T1000 (cell line): ENCODE measurements around the gene ARHGEF35.
"Not testable (repeated sequence)": the region's sequence is repeated elsewhere in the genome, so short reads cannot be mapped to it uniquely, and the experiment has no call there.

Source experiments
- DNase-seq: peaks from one replicate; lab custom pipeline; 2025; ENCODE audit warnings: mixed read lengths; lab: John Stamatoyannopoulos, UW

ARHGEF35 gene

GRCh38 chr7:144195212-144195872 lies at the start of gene ARHGEF35:
Gene ARHGEF35, minus strand, starts transcription at chr7:144195833. Its CDS starts 7,450 bp downstream, at chr7:144188383.
- DNase-seq, result not testable (repeated sequence)

- not testable (repeated sequence) for DNase-seq
Observed at GRCh38 chr7:144245372-144245771, 49.7 kb upstream of the ARHGEF35 start.

- not testable (repeated sequence) for DNase-seq
Observed at GRCh38 chr7:144239365-144239764, 43.7 kb upstream of the ARHGEF35 start, which contains the start of gene OR2A42. Gene OR2A42, minus strand, starts transcription at chr7:144239605. Its CDS starts 6,762 bp downstream, at chr7:144232843.

- not testable (repeated sequence) for DNase-seq
Observed at GRCh38 chr7:144238530-144239082, 43.0 kb upstream of the ARHGEF35 start.

DNA sequence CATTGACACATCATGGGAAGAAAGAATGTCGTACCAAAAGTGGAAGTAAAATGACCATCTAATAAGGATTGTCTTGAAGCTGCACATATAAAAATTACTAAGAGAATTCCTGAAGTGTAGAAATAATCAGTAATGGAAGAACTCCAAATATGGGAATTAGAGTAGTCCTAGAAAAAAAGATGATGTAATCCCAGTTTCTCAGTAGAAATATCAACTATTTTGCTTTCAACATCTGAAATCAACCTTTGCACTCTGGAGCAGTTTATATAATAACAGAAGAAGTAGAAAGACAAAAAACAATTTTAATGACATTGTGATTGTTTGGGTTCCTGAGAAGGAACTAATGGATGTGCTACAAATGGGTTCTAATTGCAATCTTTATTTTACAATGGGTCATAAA lies 37.4 kb upstream of the ARHGEF35 start:
- DNase-seq, result not testable (repeated sequence)

DNA sequence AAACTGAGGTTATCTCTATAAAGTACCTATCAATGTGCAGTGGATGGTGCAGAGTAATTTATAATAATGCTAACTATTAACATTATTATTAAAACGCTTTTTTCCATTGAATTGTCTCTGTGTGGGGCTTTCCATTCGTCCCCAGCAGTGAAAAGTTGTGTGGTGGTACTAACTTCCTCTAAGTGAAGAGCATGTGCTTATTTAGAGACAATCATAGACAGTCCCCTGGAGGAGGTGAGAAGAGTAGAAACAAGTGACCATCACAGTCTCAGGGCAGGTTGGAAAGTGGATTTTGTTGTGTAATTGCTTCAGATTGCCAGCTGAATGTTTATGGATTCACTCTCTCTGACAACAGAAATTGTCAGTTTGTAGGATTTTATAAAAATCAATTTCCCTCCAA lies 35.4 kb upstream of the ARHGEF35 start:
- not testable (repeated sequence) for DNase-seq

DNA sequence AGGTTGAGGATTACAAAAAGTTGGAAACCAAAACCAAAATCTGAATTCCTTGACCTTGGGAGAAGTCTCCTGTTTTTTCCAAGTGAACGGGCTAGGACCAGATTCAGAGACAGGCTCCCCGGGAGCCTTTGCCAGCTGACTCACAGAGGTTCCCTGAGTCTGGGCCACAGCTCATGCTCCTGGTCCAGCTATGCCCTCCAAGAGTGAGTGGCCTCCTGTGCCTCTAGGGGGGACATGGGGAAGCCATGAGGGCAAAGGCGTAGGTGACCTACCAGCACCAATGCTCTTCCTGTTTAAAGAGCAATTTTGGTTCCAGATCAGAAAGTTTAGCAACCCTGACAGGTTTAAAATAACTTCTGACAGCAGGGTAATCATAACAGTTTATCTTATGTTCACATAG lies 33.2 kb upstream of the ARHGEF35 start:
- not testable (repeated sequence) for DNase-seq

DNA sequence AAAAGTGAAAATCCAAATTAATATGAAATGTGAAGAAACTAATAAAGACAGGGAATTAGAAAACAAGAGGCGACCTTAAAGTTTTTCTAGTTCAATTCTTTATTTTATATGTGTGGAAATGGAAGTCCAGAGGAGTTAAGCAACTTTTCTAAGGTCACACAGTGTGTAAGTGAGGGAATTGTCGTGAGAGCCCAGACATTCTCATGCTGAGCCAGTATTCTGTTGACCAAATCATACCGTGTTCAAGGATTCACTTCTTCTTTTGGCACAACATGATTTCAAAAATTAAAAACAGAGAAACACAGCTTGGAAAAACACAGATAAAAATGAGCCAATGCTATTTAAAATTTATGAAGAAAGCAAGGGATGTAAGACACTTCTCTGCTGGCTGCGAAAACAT lies 31.2 kb upstream of the ARHGEF35 start:
- not testable (repeated sequence) for DNase-seq

GRCh38 chr7:144223675-144224074 lies 28.0 kb upstream of the ARHGEF35 start:
- DNase-seq, result not testable (repeated sequence)

GRCh38 chr7:144220531-144220930 lies 24.9 kb upstream of the ARHGEF35 start:
- DNase-seq, result not testable (repeated sequence)

DNA sequence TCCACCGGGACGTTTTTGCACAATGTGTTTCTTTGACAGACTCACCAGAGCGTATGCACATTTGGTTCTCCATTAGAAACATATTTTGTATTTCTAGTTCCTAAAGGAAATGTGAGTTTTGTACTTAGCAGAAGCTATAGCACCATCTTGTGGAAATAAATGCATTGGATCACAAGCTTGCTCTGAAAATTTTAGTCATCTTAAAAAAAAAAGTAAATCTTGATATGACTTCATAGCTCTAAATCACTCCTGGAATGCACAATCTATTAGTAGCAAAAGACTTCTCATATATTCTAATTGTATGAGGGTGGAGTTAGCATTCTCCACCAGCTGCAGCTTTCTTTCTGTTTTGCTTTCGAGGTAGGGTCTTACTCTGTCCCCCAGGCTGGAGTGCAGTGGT lies 23.5 kb upstream of the ARHGEF35 start:
- not testable (repeated sequence) for DNase-seq

DNA sequence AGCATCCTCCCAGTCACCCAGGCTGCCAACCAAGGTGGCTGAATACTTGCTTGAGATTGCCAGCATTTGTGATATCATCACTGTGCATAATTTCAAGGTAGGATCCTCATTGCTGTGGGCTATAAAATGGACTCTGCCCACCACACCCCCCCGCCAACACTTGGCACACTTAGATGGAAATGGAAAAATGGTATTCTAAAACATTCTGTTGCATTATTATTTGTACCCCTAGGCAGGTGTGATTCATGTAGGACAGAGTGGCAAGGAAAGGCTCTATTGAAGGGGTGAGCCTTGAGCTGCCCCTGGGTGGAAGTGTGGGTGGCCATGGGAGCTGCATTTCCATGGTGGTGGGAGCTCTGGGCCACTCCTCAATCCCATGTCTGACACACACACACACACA lies 22.9 kb upstream of the ARHGEF35 start:
- not testable (repeated sequence) for DNase-seq

DNA sequence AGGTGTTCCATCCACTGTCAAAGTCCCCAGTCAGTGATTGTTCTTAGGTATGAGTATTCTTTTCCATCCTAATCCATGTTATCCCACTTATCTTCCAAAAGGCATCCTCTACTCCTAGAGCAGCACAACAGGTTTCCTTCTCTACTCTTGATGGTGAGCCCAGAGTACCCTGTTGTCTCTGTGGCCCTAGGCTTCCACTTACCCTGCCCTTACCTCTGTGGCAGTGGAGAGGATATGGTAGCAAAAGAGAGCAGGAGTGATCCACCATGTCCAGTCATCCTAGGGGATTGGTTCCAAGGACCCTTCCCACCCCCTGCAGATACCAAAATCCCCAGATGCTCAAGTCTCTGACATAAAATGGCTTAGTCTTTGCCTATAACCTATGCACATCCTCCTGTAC lies 21.6 kb upstream of the ARHGEF35 start:
- DNase-seq, result not testable (repeated sequence)

DNA sequence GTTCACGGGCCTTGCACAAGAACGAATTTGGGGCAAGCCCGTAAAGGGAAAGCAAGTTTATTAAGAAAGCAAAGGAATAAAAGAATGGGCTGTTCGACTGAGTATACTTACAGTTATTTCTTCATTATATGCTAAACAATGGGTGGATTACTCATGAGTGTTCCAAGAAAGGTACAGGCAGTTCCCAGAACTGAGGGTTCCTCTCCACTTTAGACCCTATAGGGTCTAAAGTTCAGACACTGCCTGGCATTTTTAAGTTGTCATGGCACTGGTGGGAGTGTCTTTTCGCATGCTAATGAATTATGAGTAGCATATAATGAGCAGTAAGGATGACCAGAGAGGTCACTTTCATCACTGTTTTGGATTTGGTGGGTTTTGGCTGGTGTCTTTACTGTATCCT lies 9.7 kb upstream of the ARHGEF35 start:
- not testable (repeated sequence) for DNase-seq

DNA sequence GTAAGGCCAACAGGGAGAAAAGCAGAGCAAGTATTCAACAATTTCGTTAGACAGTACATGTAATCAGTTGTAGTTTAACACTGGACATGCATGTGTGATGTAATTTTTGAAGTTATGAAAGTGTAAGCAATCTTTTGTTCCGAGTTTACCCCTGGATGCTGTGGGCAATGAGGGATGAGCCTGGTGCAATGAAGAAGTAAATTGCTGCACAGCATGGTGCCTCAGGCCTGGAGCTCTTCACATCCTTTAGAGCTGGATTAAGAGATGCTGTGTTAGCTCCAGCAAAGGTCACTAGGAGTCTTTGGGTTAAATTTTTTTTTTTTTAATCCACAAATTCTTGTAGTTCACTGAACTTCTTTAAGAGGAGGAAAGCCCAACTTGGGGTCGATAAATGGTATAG lies 7.5 kb upstream of the ARHGEF35 start:
- not testable (repeated sequence) for DNase-seq

DNA sequence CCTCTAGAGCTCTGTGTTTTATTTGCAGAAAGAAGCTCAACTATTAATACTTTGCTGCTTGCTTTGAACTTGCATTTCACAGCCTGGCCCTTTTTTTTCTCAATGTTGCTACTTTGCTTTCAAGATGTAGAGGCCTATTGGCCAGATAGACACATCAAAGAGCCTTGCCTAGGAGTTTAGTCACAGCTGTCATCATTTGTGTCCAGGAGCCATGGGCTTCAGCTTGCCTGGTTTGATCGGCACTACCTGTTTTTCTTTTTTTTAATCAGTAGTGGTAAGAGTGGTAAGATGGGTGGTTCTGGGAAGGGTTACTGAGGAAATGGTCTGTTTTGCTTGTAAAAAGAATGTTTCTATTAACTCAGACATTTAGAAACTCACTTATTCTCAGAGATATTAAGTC lies 6.3 kb upstream of the ARHGEF35 start:
- DNase-seq, result not testable (repeated sequence)

DNA sequence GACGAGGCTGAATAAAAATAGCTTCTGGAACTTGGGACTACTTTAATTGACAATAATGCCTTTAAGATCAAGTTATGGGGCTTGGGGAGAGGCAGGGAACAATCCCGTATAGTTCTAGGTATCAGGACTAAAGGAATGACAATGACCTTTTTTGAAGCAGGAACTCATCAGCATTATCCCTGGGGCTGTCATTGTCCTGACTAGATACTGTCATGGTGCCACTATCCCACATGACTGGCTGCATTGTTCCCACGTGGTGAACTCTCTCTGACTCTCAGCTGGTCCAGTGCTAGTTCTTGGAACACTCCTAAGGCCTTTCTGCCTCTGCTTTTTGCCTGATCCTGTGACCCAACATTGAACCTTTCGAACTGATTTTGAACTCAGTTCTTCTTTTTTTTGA lies 3.3 kb upstream of the ARHGEF35 start:
- DNase-seq, result not testable (repeated sequence)

GRCh38 chr7:144194453-144194852 lies 1.2 kb downstream of the ARHGEF35 start:
- not testable (repeated sequence) for DNase-seq

DNA sequence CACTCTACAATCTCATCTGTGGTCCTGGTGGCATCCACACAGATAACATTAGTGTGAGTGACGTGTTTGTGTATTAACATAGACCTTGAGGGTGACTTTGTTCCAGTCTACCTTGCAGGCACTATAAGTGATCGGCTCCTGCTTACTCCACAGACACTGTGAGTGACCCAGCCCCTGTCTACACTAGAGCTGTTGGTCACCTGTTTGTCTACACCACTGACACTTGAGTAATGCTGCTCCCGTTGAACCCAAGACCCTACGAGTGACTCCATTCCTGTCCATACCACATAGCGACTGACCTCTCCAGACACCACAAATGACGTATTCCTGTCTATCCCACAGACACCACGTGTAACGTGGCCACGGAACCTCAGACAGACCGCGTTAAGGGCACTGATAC lies 1.9 kb downstream of the ARHGEF35 start:
- not testable (repeated sequence) for DNase-seq

GRCh38 chr7:144188578-144189171 lies 7.0 kb downstream of the ARHGEF35 start:
- not testable (repeated sequence) for DNase-seq

DNA sequence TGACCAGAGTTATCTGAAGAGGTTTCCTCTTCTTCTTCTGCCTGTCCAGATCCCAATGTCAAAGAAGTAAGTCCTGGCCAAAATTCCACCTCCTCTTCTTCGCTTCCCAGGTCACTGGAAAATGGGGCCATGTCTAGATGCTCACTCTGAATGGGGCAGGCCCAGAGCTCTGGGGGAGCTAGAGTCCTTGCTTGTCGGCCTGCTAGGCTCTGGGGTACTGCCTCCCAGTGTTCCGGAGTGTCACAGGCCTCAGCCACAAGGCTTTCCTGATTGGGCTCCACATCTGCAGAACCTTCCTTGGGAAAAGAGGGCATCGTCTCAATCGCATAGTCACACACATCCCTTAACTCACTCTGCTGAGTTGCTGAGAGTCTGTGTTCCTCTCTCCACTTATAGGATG lies 7.8 kb downstream of the ARHGEF35 start:
- DNase-seq, result not testable (repeated sequence)

DNA sequence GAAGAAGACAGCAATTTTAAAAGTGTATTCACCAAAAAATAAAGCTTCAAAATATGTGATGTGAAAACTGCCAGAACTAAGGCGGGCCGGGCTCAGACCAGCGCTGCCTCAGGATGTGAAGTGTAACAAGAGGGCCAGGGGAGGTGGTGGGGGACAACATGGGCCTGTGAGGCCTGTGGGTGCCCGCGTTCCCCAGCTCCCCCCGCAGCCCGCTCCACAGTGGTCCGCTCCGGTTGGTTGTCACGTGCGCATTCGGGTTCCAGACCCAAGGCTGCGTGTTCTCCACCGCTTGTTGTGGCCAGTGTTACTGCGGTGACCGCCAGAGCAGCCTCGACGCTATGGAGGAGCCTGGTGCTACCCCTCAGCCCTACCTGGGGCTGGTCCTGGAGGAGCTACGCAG lies 12.5 kb downstream of the ARHGEF35 start, which contains the start of gene CTAGE4:
CTAGE4 (plus strand) TSS at position 301 of the 400 bp plus-strand sequence; CDS start at position 339, 38 bp downstream.
- DNase-seq, result not testable (repeated sequence)

GRCh38 chr7:144179165-144179479 lies 16.5 kb downstream of the ARHGEF35 start:
- not testable (repeated sequence) for DNase-seq
